ENCODE data around the gene IL12B.
"Not testable (repeated sequence)": the region's sequence is repeated elsewhere in the genome, so short reads cannot be mapped to it uniquely, and the experiment has no call there.

The IL12B gene

GRCh38 chr5:159286420-159287035, 43.8 kb downstream of the IL12B start:
- DNase-seq = no peak

DNA sequence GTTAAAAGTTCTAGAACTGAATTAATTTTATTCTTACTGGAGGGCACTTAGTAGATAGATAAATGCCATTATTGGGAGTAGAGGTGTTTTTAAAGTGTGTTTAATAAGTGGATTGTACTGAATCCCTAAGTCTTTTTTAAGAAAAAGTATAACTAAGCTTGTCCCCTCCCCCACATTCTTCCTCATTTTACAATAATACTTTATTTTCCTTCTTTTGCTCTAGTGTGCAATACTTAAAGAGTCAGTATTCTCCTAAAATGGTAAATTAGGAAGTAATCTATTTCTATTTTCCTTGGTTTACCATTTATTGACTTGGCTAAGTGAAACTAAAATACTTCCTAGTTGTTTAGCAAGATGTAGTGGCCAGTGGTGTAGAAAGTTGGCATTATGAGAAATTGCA, 55.6 kb downstream of the IL12B start:
- no peak for DNase-seq

- no peak for DNase-seq
Measured at GRCh38 chr5:159273923-159274322, 56.4 kb downstream of the IL12B start.

- DNase-seq = no peak
Measured at GRCh38 chr5:159269723-159270122, 60.6 kb downstream of the IL12B start.

DNA sequence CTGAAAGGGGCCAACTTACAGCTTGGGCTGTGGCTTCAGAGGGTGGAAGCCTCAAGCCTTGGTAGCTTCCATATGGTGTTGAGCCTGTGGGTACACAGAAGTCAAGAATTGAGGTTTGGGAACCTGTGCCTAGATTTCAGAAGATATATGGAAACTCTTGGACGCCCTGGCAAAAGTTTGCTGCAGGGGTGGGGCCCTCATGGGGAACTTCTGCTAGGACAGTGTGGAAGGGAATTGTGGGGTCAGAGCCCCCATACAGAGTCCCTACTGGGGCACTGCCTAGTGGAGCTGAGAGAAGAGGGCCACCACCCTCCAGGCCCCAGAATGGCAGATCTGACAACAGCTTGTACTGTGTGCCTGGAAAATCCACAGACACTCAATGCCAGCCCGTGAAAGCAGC, 63.5 kb downstream of the IL12B start:
- not testable (repeated sequence) for DNase-seq

Measured in kidney glomerular epithelial cell (primary cell).